ENCODE data around the gene ARHGAP24. TPM values are rescaled to one million over a fixed set of nuclear protein-coding genes. Genes with fewer than 3 reads are reported as not detected.

Gene ARHGAP24
- total and polyA plus RNA-seq, 2 donors (not counting 1 experiment from before 2014, with no cell fraction given) = 48.4 to 141 TPM

DNA sequence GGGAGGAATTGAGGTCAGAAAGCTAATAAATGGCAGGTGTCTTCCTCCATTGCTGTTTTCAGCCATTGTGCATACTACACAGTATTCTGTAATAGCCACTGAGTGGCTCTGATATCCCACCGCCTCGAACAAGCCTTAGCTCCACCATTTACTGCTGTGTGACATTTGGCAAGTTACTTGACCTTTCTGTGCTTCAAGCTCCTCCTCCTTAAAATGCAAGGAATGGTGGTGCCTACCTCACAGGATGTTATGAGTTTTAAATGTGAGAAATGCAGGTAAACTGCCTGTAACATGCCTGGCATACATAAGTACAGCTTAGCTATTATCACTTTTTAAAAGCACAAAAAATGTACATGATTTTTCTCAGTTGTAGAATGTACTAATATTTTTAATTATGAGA lies 464.0 kb downstream of the ARHGAP24 start:
- DNase-seq (no peak), ATAC-seq (ENCODE audit: low read depth) (no peak)
- H3K27ac ChIP-seq (ENCODE audit: low read length in 2 of 2) = no peak overlapping the region
- H3K4me2 ChIP-seq (replicated peaks; ENCODE audit: low read depth, low read length, poor library complexity, severe bottlenecking) = no peak overlapping the region
- H4K20me1 ChIP-seq (ENCODE audit: control insufficient read depth, insufficient read depth, low read length, poor library complexity, severe bottlenecking) = no peaks in the 10 kb centered on the region
- H3K4me3 ChIP-seq (ENCODE audit: control extremely low read depth in 1 of 5, extremely low read depth in 1 of 5, insufficient read depth in 1 of 5, low read depth in 2 of 5, low read length in 4 of 5) = no peak overlapping the region
- intact Hi-C loops (cut with micrococcal nuclease) = no loop called here
- no peaks in the 10 kb centered on the region for H3K4me1 ChIP-seq (ENCODE audit: control insufficient read depth in 2 of 2, insufficient read depth in 2 of 2, low read length in 2 of 2)
- WGBS (ENCODE audit: insufficient coverage) = no CpG with 5 or more reads among the region's 2 CpGs
- no peak overlapping the region for H3K9ac ChIP-seq (ENCODE audit: low read length)
- no peak overlapping the region for H3K27ac Mint-ChIP-seq
- H3K4me3 Mint-ChIP-seq = no peak overlapping the region
- H3K4me1 Mint-ChIP-seq = peaks cover 5% of the 10 kb centered on the region
- H2AFZ ChIP-seq (ENCODE audit: insufficient read depth, low read depth, low read length, poor library complexity, severe bottlenecking) = no peak overlapping the region
- peaks cover 4 to 15% of the 10 kb centered on the region in 2 experiments for H3K36me3 ChIP-seq (replicated peaks in 1 of 2; ENCODE audit: control extremely low read depth in 1 of 2, control insufficient read depth in 1 of 2, extremely low read depth in 1 of 2, insufficient read depth in 2 of 2, low read length in 1 of 2)
- no peaks in the 10 kb centered on the region for H3K9me3 Mint-ChIP-seq (ENCODE audit: insufficient read depth)
- peaks cover 0 to 2% (median 1%) of the 10 kb centered on the region in 3 donors for H3K9me3 ChIP-seq (ENCODE audit: control extremely low read depth in 1 of 3, control insufficient read depth in 2 of 3, insufficient read depth in 1 of 3, low read length in 2 of 3)
- ChIA-PET CTCF (interaction anchor here (0.7 to 1.4 kb wide), 2 partner anchors 29 to 58 kb away, joined by 3 to 7 read pairs; no protein-coding TSS in a partner anchor), POLR2A (no interaction called here)
- no peaks in the 10 kb centered on the region for H3K27me3 ChIP-seq (replicated peaks in 1 of 4; ENCODE audit: control extremely low read depth in 1 of 4, control insufficient read depth in 3 of 4, insufficient read depth in 4 of 4, low read length in 3 of 4)
- no peaks in the 10 kb centered on the region for H3K79me2 ChIP-seq (ENCODE audit: control insufficient read depth, insufficient read depth, low read length)
- no peaks in the 10 kb centered on the region for H3K27me3 Mint-ChIP-seq
- TF ChIP-seq EZH2 (IDR thresholded peaks at IDR 0.05; ENCODE audit: borderline replicate concordance, insufficient read depth, low read depth, low read length, poor library complexity, severe bottlenecking) = no peak
- TF ChIP-seq, protein P1, sequence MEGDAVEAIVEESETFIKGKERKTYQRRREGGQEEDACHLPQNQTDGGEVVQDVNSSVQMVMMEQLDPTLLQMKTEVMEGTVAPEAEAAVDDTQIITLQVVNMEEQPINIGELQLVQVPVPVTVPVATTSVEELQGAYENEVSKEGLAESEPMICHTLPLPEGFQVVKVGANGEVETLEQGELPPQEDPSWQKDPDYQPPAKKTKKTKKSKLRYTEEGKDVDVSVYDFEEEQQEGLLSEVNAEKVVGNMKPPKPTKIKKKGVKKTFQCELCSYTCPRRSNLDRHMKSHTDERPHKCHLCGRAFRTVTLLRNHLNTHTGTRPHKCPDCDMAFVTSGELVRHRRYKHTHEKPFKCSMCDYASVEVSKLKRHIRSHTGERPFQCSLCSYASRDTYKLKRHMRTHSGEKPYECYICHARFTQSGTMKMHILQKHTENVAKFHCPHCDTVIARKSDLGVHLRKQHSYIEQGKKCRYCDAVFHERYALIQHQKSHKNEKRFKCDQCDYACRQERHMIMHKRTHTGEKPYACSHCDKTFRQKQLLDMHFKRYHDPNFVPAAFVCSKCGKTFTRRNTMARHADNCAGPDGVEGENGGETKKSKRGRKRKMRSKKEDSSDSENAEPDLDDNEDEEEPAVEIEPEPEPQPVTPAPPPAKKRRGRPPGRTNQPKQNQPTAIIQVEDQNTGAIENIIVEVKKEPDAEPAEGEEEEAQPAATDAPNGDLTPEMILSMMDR (IDR thresholded peaks at IDR 0.05) = no peak

DNA sequence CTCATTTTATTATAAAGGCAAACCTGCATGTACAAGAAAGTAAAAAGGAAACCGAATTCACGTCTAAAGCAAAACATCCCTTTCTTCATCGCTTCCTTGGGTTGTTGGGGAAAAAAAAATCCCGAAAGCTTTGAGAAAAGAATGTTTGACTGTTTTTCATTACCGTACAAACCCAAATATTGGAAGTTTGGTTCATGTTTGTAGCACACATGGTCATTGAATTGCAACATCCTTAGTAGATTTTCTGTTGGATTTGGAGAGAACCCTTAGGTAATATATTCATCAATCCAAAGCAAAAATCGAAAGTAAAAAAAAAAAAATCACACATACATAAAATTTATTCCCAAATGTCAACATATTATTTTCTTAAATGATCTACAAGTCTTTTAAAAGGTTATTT lies 464.6 kb downstream of the ARHGAP24 start:
- Histone ChIP-seq H3K4me2 (replicated peaks; ENCODE audit: low read depth, low read length, poor library complexity, severe bottlenecking) (no peak overlapping the region), H3K79me2 (ENCODE audit: control insufficient read depth, insufficient read depth, low read length) (no peaks in the 10 kb centered on the region), H3K27ac (ENCODE audit: low read length in 2 of 2) (no peak overlapping the region), H3K4me1 (ENCODE audit: control insufficient read depth in 2 of 2, insufficient read depth in 2 of 2, low read length in 2 of 2) (no peaks in the 10 kb centered on the region), H3K36me3 (replicated peaks in 1 of 2; ENCODE audit: control extremely low read depth in 1 of 2, control insufficient read depth in 1 of 2, extremely low read depth in 1 of 2, insufficient read depth in 2 of 2, low read length in 1 of 2) (peaks cover 4 to 15% of the 10 kb centered on the region in 2 experiments), H3K9ac (ENCODE audit: low read length) (no peak overlapping the region), H3K9me3 (ENCODE audit: control extremely low read depth in 1 of 3, control insufficient read depth in 2 of 3, insufficient read depth in 1 of 3, low read length in 2 of 3) (peaks cover 0 to 2% (median 1%) of the 10 kb centered on the region in 3 donors), H3K27me3 (replicated peaks in 1 of 4; ENCODE audit: control extremely low read depth in 1 of 4, control insufficient read depth in 3 of 4, insufficient read depth in 4 of 4, low read length in 3 of 4) (no peaks in the 10 kb centered on the region), H2AFZ (ENCODE audit: insufficient read depth, low read depth, low read length, poor library complexity, severe bottlenecking) (no peak overlapping the region), H3K4me3 (ENCODE audit: control extremely low read depth in 1 of 5, extremely low read depth in 1 of 5, insufficient read depth in 1 of 5, low read depth in 2 of 5, low read length in 4 of 5) (no peak overlapping the region), H4K20me1 (ENCODE audit: control insufficient read depth, insufficient read depth, low read length, poor library complexity, severe bottlenecking) (no peaks in the 10 kb centered on the region)
- ChIA-PET CTCF (no interaction called here), POLR2A (no interaction called here)
- WGBS (ENCODE audit: insufficient coverage) = no CpG with 5 or more reads among the region's 6 CpGs
- TF ChIP-seq, protein P1 (IDR thresholded peaks at IDR 0.05) = no peak
- TF ChIP-seq EZH2 (IDR thresholded peaks at IDR 0.05; ENCODE audit: borderline replicate concordance, insufficient read depth, low read depth, low read length, poor library complexity, severe bottlenecking) = no peak
- ATAC-seq (ENCODE audit: low read depth) (no peak), DNase-seq (no peak)
- Mint-ChIP-seq H3K27me3 (no peaks in the 10 kb centered on the region), H3K4me1 (peaks cover 3% of the 10 kb centered on the region), H3K4me3 (no peak overlapping the region), H3K27ac (no peak overlapping the region), H3K9me3 (ENCODE audit: insufficient read depth) (no peaks in the 10 kb centered on the region)
- intact Hi-C loops (cut with micrococcal nuclease) = no loop called here
